NB4 (cell line): ENCODE measurements around the gene UBAP2.

Experiments
- CTCF ChIP-seq: IDR thresholded peaks from one replicate; pipeline ENCODE4 v1.5.1; 2012; ENCODE audit warnings: low read depth, low read length
- POLR2A ChIP-seq: IDR thresholded peaks from 2 replicates; pipeline ENCODE4 v1.6.1; 2011; ENCODE audit warnings: mild to moderate bottlenecking; ENCODE audit not compliant: insufficient read length; ENCODE audit errors: extremely low read depth

- TF ChIP-seq CTCF (no peak), POLR2A (no peak)
These were observed 35.9 kb upstream of the UBAP2 start for GRCh38 chr9:34084562-34084961.
